Body of pancreas (tissue), 4 donors: Measurements from ENCODE around the gene ESRRG.

Source experiments
- CTCF ChIP-seq, 7 experiments: fragments of 450-650 bp in 4 of 7; fragments of 200-600 bp in 3 of 7; sonication (generic) in 3 of 7; IDR thresholded peaks; one replicate each; pipeline ENCODE4 v1.5.1; 2016 to 2019; ENCODE audit warnings: antibody characterized with exemption in 7 of 7
- POLR2A ChIP-seq, 3 donors: fragments of 450-650 bp; IDR thresholded peaks; one replicate each; pipeline ENCODE4 v1.6.1; 2016; ENCODE audit warnings: antibody characterized with exemption in 3 of 3, mild to moderate bottlenecking in 2 of 3

GRCh38 chr1:216641669-216642460 is 81.4 kb downstream of the ESRRG start:
- no peak for TF ChIP-seq CTCF (IDR thresholded peaks at IDR 0.05)
- TF ChIP-seq POLR2A (IDR thresholded peaks at IDR 0.05) = no peak
